GM10847 (cell line): ENCODE measurements around the gene VPS8.

Experiments
- POLR2A ChIP-seq: IDR thresholded peaks from 2 replicates; pipeline ENCODE4 v1.6.1; 2011; ENCODE audit not compliant: insufficient read length; ENCODE audit errors: extremely low read depth

VPS8 gene

DNA sequence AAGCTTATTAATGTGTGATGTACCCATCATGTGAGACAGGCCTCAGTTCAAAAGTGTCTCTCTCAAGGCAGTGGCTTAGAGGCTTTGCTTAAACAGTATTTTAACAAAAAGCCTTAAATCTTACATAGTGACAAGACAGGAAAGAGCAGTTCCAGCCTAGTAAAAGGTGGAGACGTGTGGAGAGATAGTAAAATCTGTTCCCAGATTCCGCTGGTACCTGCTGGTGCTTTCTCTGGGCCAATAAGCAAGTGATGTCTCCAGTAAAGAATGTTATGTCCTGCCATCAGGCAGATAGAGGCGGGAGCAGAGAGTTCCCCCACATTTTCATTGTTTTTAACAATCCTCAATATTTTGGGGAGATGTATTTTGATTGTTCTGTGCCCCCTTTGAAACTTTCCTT lies 135.0 kb downstream of the VPS8 start:
- TF ChIP-seq POLR2A: no peak

DNA sequence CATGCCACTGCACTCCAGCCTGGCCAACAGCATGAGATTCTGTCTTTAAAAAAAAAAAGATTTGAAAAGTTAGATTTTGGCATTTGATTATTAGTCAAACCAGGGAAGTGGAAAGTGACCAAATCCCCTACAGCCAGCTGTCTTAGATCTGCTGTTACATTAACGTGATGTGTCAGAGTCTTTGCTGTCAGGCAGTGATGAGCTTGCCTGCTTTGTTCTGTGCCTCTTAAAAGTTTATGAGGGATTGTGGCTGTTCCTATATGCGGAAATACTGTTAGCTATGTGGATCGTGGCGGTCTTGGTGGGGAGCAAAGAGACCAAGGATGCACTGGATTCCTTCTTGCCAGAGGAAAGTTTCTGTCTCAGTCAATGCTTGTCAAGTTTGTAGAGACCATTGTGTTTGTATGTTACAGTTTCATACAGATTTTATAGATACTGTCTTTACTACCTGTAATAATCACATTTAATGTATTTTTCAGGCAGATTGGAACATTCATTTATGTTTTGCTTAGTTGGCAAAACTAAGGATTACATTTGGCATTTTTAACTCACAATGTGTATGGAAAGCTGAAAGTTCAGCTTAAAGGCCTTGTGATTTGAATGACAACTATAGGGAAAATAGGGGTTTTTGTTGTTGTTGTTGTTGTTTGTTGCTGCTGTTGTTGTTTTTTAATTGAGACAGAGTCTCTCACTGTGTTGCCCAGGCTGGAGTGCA lies 137.4 kb downstream of the VPS8 start:
- TF ChIP-seq POLR2A: no peak

DNA sequence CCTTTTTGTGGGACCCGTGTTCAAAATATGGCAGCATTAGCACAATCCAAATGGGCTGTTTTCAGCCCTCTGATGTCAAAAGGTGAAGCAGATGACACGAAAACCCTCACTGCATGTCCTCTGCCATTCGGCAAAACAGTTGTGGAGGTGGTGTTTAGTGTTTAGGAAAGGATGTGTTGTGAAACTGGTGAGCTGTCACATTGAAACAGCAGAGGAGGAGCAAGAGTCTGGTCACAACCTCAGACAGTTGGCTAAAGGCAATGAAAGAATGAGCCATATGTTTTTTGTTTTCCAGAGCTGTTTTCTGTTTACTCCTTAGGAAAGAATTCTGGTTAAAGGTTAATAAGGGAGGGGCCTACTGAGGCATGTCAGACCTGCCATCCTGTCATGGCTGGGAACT lies 140.7 kb downstream of the VPS8 start:
- no peak for TF ChIP-seq POLR2A

DNA sequence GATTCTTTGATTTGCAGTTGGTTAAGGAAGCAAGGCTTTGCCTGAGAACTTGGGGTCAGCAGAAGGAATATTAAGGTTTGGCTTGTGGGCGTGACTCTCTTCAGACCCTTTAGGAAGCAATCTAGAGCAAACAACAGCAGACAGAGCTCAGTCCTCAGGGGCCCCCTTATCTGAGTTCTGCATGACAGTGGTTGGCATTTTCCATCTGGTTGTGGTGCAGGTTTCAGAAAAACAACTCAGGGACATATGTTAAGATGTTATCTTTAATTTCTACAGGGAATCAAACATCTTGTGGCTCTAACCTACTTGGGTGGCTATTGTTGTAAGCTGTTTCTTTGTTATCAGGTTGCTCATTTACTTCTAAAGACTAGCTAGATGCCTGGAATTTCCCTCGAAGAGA lies 141.4 kb downstream of the VPS8 start:
- no peak for TF ChIP-seq POLR2A

DNA sequence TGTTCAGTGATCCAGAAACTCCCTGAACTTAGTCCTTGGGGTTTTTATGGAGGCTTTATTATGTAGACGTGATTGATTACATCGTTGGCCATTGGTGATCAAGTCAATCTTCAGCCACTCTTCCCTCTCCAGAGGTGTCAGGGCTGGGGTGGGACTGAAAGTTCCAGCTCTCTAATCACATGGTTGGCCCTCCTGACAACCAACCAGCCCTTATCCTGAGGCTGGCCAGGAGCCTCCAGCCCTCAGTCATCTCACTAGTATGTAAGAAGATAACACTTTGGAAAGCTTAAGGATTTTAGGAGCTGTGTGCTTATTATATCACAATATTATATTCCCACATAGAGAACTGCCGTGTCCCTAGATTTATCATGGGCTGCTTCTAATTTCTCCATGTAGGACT lies 142.3 kb downstream of the VPS8 start:
- TF ChIP-seq POLR2A: no peak

DNA sequence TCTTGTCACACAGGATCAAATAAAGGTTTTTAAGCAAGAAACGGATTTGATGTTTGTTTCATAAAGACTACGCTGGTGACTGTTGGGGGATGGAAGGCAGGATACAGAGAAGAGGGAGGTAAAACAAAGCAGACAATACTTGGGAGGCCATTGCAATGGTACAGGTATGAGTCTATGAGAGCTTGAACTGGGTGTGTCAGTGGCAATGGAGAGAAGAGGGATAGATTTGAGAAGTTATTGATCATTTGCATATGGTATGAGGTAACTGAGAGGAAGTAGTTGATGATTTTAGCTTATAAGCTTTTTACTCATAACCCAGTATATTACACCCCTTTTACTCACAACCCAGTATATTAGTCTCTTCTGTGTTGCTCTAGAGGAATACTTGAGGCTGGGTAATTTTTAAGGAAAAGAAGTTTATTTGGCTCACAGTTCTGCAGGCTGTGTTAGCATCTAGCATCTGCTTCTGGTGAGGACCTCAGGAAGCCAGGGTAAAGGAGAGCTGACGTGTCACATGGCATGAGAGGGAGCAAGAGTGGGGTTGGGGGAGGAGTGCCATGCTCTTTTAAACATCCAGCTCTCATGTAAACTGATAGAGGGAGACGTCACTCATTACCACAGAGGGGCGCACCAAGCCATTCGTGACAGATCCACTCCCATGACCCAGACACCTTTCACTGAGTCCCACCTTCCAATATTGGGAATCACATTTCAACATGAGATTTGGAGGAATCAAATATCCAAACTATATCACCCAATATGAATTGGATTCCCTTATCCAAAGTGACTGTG lies 153.9 kb downstream of the VPS8 start:
- TF ChIP-seq POLR2A: no peak

DNA sequence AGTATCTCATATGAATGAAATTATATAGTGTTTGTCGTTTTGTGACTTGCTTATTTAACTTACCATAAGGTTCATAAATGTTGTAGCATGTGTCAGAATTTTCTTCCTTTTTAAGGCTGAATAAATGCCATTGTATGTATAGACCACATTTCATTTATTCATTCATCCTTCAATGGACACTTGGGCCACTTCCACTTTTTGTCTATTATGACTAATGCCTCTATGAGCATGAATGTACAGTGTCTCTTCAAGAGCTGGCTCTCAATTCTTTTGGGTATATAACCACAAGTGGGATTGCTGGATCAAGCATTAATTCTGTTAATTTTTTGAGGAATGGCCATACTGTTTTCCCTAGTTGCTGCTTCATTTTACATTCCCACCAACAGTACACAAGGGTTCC lies 156.1 kb downstream of the VPS8 start:
- no peak for TF ChIP-seq POLR2A

DNA sequence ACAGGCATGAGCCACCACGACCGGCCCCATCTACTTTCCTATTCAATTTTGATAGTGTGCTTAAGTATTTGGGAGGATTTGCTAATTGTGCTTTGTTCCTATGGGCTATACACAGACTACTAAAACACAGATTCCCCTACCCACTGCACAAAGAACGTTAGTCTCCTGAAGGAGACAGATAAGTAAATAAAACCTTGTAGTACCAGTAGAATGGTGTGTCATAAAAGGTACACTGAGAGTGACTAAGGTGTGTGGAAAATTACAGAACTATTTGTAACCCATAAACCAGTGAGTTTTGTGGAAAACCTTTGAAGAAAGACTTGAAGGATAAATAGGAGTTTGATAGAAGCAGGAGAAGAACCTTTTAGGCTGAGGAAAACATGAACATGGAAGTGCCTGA lies 158.2 kb downstream of the VPS8 start:
- no peak for TF ChIP-seq POLR2A

DNA sequence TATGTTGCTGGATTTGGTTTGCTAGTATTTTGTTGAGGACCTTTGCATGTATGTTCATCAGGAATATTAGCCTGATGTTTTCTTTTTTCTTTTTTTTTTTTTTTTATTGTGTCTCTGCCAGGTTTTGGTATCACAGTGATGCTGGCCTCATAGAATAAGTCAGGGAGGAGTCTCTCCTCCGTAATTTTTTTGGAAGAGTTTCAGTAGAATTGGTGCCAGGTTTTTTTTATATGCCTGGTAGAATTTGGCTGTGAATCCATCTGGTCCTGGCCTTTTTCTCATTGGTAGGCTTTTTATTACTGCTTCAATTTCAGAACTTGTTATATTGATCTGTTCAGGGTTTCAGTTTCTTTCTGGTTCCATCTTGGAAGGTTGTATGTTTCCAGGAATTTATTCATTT lies 165.8 kb downstream of the VPS8 start:
- no peak for TF ChIP-seq POLR2A

DNA sequence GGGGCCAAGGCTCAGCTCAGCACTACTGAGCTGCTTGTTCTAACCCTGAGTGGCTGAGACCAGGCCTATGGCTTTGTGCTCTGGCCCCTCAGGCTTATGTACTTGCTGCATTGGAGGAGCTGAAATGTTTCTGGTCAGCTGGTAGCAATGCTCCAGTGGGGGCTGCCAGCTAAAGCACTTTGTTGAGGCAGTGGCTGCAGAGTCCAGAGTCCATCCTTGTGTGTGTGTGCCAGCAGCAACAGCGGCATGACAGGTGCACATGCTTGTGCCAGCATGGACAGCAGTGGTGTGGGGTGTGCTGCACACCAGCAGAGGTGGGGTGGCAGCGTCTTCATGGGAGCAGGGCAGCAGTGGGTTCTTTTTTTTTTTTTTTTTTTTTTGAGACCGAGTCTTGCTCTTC lies 169.1 kb downstream of the VPS8 start:
- TF ChIP-seq POLR2A: no peak

DNA sequence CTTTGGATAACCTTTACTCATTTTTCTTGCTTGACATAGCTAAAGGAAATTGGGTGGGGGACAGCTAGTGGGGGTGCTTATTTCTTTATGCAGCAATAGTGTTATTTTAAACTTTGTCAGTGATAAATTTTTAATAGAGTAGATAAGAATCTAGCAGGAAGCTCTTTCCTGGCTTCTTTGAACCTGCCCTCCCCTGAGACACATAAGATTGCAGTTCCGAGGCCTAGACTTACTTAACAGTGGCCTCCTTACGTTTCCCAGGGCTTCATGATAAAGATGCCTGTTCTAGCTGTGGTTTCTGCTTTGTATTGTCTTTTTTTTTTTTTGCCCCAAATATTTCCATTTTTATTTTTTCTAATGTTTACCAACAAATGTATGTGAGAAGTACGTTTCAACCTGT lies 170.1 kb downstream of the VPS8 start:
- no peak for TF ChIP-seq POLR2A

DNA sequence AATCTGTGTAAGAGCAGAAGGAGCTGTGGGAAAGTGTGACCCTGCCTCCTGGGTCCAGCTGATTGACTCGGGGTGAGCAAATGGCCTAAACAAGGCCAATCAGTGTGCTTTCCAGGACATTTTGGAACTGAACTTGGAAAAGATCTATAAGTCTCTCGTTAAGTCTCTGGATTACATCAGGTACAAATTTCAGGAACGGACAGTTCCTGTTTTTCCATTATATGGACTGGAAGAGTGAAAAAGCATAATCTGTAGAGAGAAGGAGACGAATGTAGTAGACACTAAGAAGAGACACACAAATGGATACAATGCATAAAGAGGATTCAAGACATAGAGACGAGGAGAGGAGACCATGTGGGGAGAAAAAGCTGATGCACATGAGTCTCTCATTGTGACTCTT lies 173.6 kb downstream of the VPS8 start:
- TF ChIP-seq POLR2A: no peak

DNA sequence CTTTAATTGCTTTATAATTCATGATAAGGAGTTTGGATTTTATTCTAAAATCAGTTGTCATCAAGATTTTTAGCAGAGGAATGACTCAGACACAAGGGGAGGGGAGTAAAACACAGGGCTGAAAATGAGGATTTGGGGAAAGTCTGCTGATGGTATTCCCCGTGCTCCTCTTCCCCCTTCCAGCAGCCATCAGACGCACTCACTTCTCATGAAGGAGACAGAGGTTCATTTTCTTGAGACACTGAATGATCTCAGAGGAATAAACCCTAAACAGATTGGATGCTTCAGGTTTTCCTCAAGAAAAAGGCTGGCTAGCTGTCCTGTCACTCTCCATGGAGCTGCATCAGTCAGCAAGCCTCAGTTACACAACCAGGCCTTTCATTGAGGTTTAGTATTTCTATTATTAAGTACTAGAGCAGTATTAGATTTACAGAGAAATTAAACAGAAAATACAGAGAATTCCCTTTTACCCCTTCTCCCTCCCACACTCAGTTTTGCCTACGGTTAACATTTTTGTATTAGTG lies 174.5 kb downstream of the VPS8 start:
- no peak for TF ChIP-seq POLR2A

DNA sequence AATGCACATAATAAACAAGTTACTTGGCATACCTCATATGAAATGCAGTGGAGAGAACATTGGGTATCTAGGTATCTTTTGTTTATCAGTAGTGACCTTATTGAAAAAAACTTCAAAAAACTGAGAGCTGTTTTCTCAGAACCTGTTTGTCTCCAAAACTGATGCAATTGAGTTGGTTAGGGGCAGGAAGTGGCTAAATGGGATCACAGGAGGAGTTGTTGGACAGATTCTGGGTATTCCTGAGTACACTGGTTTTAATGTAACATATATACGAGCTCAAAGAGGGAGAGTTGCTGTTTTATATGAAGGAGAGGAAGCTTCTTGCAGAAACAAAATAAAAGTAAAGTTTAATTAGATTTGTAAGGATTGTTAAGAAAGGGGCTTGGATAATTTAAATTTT lies 181.4 kb downstream of the VPS8 start:
- no peak for TF ChIP-seq POLR2A

DNA sequence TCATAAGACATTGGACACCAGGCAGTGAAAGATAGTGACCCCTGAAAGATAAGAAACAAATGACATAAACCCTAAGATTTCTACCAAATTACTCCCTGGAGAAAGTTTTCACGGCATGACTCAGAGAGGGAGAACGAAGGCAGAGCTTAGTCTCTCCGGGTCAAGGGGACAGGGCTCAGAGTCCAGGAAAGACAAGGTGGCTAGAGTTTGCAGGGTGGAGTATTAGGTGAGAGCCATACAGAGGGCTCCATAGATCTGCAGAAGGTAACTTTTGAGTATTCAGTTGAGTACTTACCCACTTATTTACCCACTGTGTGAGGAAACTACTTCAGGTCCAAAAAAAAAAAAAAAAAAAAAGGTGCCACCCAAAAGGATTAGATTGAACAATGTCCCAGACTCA lies 197.7 kb downstream of the VPS8 start:
- no peak for TF ChIP-seq POLR2A

DNA sequence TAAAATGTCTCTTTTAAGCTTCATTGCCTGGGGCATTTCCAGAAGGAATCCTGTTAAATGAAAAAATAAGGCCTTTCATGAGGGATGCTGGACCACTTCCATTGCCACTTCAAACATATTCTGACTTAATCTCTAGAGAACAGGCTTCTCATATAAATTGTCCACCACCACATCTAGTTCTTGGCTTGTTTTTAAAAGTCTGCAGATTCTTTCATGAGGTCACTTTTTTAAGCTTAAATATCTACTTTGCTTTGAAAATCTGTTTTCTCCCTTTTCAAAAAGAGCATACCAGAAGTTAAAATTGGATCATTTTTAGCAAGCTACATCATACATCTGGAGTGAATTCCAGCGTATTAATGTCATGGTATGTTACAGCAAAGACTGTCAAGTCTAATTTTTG lies 209.3 kb downstream of the VPS8 start:
- TF ChIP-seq POLR2A: no peak
